Measurements from ENCODE around the gene SPRR4.

The SPRR4 gene

GRCh38 chr1:152986578-152986977 lies 16.1 kb downstream of the SPRR4 start:
- no peak for FAIRE-seq
- no peak for TF ChIP-seq CTCF (IDR thresholded peaks at IDR 0.05; ENCODE audit: insufficient read depth, missing control alignments)
- no peak for DNase-seq (ENCODE audit: insufficient read length, low spot score)

- TF ChIP-seq CTCF (IDR thresholded peaks at IDR 0.05; ENCODE audit: insufficient read depth, missing control alignments): no peak
- DNase-seq (ENCODE audit: insufficient read length, low spot score) (no peak), FAIRE-seq (no peak)
These were observed 22.7 kb downstream of the SPRR4 start for GRCh38 chr1:152993186-152993585.

- no peak for TF ChIP-seq CTCF (IDR thresholded peaks at IDR 0.05; ENCODE audit: insufficient read depth, missing control alignments)
- FAIRE-seq: no peak
- no peak for DNase-seq (ENCODE audit: insufficient read length, low spot score)
These were observed 25.4 kb downstream of the SPRR4 start for GRCh38 chr1:152995842-152996241.

- no peak for TF ChIP-seq CTCF (IDR thresholded peaks at IDR 0.05; ENCODE audit: insufficient read depth, missing control alignments)
- no peak for FAIRE-seq
- DNase-seq (ENCODE audit: insufficient read length, low spot score): no peak
These were observed 26.4 kb downstream of the SPRR4 start for GRCh38 chr1:152996633-152997400.

GRCh38 chr1:152997901-152998300 lies 27.5 kb downstream of the SPRR4 start:
- TF ChIP-seq CTCF (IDR thresholded peaks at IDR 0.05; ENCODE audit: insufficient read depth, missing control alignments): no peak
- no peak for DNase-seq (ENCODE audit: insufficient read length, low spot score)
- FAIRE-seq: no peak

GRCh38 chr1:152998476-152998875 lies 28.0 kb downstream of the SPRR4 start:
- TF ChIP-seq CTCF (IDR thresholded peaks at IDR 0.05; ENCODE audit: insufficient read depth, missing control alignments): no peak
- FAIRE-seq (no peak), DNase-seq (ENCODE audit: insufficient read length, low spot score) (no peak)

- FAIRE-seq (no peak), DNase-seq (ENCODE audit: insufficient read length, low spot score) (no peak)
- no peak for TF ChIP-seq CTCF (IDR thresholded peaks at IDR 0.05; ENCODE audit: insufficient read depth, missing control alignments)
These were observed 29.4 kb downstream of the SPRR4 start for GRCh38 chr1:152999818-153000217.
